ENCODE results near the gene OR10V1. TPM values are rescaled to one million over a fixed set of nuclear protein-coding genes. Genes with fewer than 3 reads are reported as not detected.

OR10V1 gene
- total and polyA plus RNA-seq, 2 donors: not detected

DNA sequence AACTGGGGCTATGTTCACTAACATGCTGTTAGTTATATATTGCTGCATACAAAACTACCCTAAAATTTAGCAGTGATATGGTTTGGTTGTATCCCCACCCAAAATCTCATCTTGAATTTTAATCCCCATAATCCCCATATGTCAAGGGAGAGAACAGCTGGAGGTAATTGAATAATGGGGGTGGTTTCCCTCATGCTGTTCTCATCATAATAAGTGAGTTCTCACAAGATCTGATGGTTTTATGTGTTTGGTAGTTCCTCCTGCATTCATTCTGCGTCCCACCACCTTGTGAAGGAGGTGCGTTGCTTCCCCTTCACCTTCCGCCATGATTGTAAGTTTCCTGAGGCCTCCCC is 34.9 kb downstream of the OR10V1 start:
- DNase-seq (ENCODE audit: low read depth in 6 of 9, low spot score in 9 of 9): no peak
- Histone ChIP-seq H3K9me3 (ENCODE audit: control insufficient read depth in 2 of 2, insufficient read depth in 1 of 2, low read length in 1 of 2) (no peaks in the 10 kb centered on the region), H3K4me1 (ENCODE audit: control insufficient read depth in 2 of 2, insufficient read depth in 2 of 2, low read length in 2 of 2) (no peaks in the 10 kb centered on the region), H3K27ac (ENCODE audit: low read depth in 1 of 2, low read length in 1 of 2) (no peak overlapping the region), H3K4me3 (ENCODE audit: low read length in 2 of 2) (no peak overlapping the region), H3K27me3 (ENCODE audit: control insufficient read depth in 2 of 2, insufficient read depth in 1 of 2, low read length in 1 of 2) (no peaks in the 10 kb centered on the region), H3K36me3 (ENCODE audit: control insufficient read depth in 2 of 2, insufficient read depth in 2 of 2, low read length in 1 of 2) (no peaks in the 10 kb centered on the region)
- WGBS: 96% methylated on average over 3 of the region's 3 CpGs

DNA sequence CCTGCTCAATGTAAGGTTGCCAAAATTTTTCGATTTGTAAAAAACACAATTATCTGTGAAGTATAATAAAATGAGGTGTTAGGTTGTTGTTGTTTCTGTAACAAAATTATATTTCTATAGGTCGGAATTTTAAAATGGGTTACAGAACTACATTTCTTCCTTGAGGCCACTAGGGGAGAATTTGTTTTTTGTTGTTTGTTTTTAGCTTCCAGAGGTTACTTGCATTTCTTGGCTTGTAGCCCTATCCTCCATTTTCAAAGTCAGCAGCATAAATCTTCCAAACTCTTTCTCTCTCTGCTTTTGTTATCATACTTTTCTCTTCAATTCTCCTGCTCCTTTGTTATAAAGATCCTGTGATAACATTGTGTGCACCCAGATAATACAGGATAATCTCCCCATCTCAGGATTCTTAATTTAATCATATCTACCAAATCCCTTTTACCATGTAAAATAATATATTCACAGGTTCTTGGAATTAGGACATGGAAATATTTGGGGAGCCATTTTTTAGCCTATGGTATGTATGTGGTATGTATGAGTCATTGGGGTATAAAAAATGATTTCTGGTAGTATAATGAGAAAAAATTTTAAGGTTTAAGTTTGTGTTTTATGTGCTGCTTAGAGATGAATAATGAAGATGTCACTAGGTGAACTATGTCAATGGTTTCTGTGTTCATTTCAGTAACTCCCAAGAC is 35.4 kb downstream of the OR10V1 start:
- H3K9me3 ChIP-seq (ENCODE audit: control insufficient read depth in 2 of 2, insufficient read depth in 1 of 2, low read length in 1 of 2): no peaks in the 10 kb centered on the region
- H3K36me3 ChIP-seq (ENCODE audit: control insufficient read depth in 2 of 2, insufficient read depth in 2 of 2, low read length in 1 of 2): no peaks in the 10 kb centered on the region
- no peak for DNase-seq (ENCODE audit: low read depth in 6 of 9, low spot score in 9 of 9)
- no peak overlapping the region for H3K27ac ChIP-seq (ENCODE audit: low read depth in 1 of 2, low read length in 1 of 2)
- no peaks in the 10 kb centered on the region for H3K4me1 ChIP-seq (ENCODE audit: control insufficient read depth in 2 of 2, insufficient read depth in 2 of 2, low read length in 2 of 2)
- WGBS: 98% methylated on average over 2 of the region's 2 CpGs
- no peaks in the 10 kb centered on the region for H3K27me3 ChIP-seq (ENCODE audit: control insufficient read depth in 2 of 2, insufficient read depth in 1 of 2, low read length in 1 of 2)
- H3K4me3 ChIP-seq (ENCODE audit: low read length in 2 of 2): no peak overlapping the region

DNA sequence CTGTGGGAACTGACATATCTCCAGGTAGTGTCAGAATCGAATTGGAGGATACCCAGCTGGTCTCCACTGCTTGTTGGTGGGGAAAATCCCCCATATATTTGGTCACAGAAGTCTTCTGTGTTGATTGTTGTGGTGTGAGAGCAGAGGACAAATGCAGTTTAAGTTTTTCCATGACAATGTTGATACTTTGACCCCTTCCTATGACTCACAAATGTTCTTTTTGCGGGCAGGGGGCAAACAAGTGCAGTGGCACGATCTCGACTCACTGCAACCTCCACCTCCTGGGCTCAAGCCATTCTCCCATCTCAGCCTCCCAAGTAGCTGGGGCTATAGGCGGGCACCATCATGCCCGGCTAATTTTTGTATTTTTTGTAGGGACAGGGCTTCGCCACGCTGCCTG is 37.4 kb downstream of the OR10V1 start:
- no peaks in the 10 kb centered on the region for H3K9me3 ChIP-seq (ENCODE audit: control insufficient read depth in 2 of 2, insufficient read depth in 1 of 2, low read length in 1 of 2)
- no peak overlapping the region for H3K4me3 ChIP-seq (ENCODE audit: low read length in 2 of 2)
- DNase-seq (ENCODE audit: low read depth in 6 of 9, low spot score in 9 of 9): no peak
- H3K36me3 ChIP-seq (ENCODE audit: control insufficient read depth in 2 of 2, insufficient read depth in 2 of 2, low read length in 1 of 2): no peaks in the 10 kb centered on the region
- no peak overlapping the region for H3K27ac ChIP-seq (ENCODE audit: low read depth in 1 of 2, low read length in 1 of 2)
- no peaks in the 10 kb centered on the region for H3K4me1 ChIP-seq (ENCODE audit: control insufficient read depth in 2 of 2, insufficient read depth in 2 of 2, low read length in 2 of 2)
- no peaks in the 10 kb centered on the region for H3K27me3 ChIP-seq (ENCODE audit: control insufficient read depth in 2 of 2, insufficient read depth in 1 of 2, low read length in 1 of 2)
- 96% methylated on average over 8 of the region's 8 CpGs for WGBS

DNA sequence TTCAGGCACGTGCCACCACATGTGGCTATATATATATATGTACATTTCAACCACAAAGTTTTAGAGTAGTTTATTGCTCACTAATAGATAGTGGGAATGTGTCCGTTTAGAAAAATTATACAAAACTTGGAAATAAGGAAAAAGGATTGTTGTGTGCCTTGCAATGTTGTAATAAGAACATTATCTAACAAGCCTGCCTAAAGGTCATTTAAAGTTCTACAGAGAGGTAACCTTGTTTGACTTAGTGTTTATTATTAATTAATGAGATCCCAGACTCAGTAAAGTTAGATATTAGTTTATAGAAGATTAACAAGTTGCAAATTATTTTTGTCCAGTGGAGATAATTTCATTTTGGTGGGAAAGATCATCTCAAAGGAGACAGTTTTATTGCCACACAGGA is 39.4 kb downstream of the OR10V1 start:
- Histone ChIP-seq H3K4me3 (ENCODE audit: low read length in 2 of 2) (no peak overlapping the region), H3K9me3 (ENCODE audit: control insufficient read depth in 2 of 2, insufficient read depth in 1 of 2, low read length in 1 of 2) (no peaks in the 10 kb centered on the region), H3K36me3 (ENCODE audit: control insufficient read depth in 2 of 2, insufficient read depth in 2 of 2, low read length in 1 of 2) (no peaks in the 10 kb centered on the region), H3K4me1 (ENCODE audit: control insufficient read depth in 2 of 2, insufficient read depth in 2 of 2, low read length in 2 of 2) (peaks cover 3 to 6% of the 10 kb centered on the region in 2 donors), H3K27me3 (ENCODE audit: control insufficient read depth in 2 of 2, insufficient read depth in 1 of 2, low read length in 1 of 2) (no peaks in the 10 kb centered on the region), H3K27ac (ENCODE audit: low read depth in 1 of 2, low read length in 1 of 2) (no peak overlapping the region)
- WGBS: 92% methylated on average over 2 of the region's 2 CpGs
- DNase-seq (ENCODE audit: low read depth in 6 of 9, low spot score in 9 of 9): no peak

DNA sequence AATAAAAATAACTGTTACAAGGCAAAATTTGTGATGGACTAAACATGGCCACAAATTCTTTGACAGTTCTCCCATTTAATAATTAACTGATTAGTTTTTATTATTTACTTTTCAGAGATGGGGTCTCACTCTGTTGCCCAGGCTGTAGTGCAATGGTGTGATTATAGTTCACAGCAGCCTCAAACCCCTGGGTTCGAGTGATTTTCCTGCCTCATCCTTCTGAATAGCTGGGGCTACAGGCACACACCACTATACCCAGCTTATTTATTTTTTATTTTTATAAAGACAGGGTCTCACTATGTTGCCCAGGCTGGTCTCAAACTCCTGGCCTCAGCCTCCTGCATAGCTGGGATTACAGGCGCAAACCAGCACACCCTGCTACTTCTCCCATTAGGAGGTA is 40.4 kb downstream of the OR10V1 start:
- no peaks in the 10 kb centered on the region for H3K9me3 ChIP-seq (ENCODE audit: control insufficient read depth in 2 of 2, insufficient read depth in 1 of 2, low read length in 1 of 2)
- H3K4me3 ChIP-seq (ENCODE audit: low read length in 2 of 2): no peak overlapping the region
- no peaks in the 10 kb centered on the region for H3K36me3 ChIP-seq (ENCODE audit: control insufficient read depth in 2 of 2, insufficient read depth in 2 of 2, low read length in 1 of 2)
- 98% methylated on average over 2 of the region's 2 CpGs for WGBS
- no peak overlapping the region for H3K27ac ChIP-seq (ENCODE audit: low read depth in 1 of 2, low read length in 1 of 2)
- H3K4me1 ChIP-seq (ENCODE audit: control insufficient read depth in 2 of 2, insufficient read depth in 2 of 2, low read length in 2 of 2): peaks cover 3 to 6% of the 10 kb centered on the region in 2 donors
- DNase-seq (ENCODE audit: low read depth in 6 of 9, low spot score in 9 of 9): no peak
- no peaks in the 10 kb centered on the region for H3K27me3 ChIP-seq (ENCODE audit: control insufficient read depth in 2 of 2, insufficient read depth in 1 of 2, low read length in 1 of 2)

DNA sequence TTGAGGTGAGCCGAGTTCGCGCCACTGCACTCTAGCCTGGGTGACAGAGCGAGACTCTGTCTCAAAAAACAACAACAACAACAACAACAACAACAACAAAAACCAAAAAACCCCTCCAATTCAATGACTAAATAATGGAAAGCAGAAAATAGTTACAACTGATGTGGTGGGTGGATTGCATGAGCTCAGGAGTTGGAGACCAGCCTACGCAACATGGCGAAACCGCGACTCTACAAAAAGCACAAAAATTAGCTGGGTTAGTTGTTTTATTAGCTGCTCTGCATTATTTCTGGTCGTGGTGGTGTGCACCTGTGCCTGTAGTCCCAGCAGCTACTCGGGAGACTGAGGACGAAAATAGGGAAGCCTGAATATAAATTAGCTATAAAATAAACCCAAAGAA is 42.2 kb downstream of the OR10V1 start:
- no peaks in the 10 kb centered on the region for H3K27me3 ChIP-seq (ENCODE audit: control insufficient read depth in 2 of 2, insufficient read depth in 1 of 2, low read length in 1 of 2)
- WGBS: 98% methylated on average over 11 of the region's 11 CpGs
- peaks cover 8 to 12% of the 10 kb centered on the region in 2 donors for H3K4me1 ChIP-seq (ENCODE audit: control insufficient read depth in 2 of 2, insufficient read depth in 2 of 2, low read length in 2 of 2)
- H3K9me3 ChIP-seq (ENCODE audit: control insufficient read depth in 2 of 2, insufficient read depth in 1 of 2, low read length in 1 of 2): no peaks in the 10 kb centered on the region
- H3K27ac ChIP-seq (ENCODE audit: low read depth in 1 of 2, low read length in 1 of 2): no peak overlapping the region
- H3K4me3 ChIP-seq (ENCODE audit: low read length in 2 of 2): no peak overlapping the region
- H3K36me3 ChIP-seq (ENCODE audit: control insufficient read depth in 2 of 2, insufficient read depth in 2 of 2, low read length in 1 of 2): peaks cover 0 to 1% of the 10 kb centered on the region in 2 donors
- no peak for DNase-seq (ENCODE audit: low read depth in 6 of 9, low spot score in 9 of 9)

DNA sequence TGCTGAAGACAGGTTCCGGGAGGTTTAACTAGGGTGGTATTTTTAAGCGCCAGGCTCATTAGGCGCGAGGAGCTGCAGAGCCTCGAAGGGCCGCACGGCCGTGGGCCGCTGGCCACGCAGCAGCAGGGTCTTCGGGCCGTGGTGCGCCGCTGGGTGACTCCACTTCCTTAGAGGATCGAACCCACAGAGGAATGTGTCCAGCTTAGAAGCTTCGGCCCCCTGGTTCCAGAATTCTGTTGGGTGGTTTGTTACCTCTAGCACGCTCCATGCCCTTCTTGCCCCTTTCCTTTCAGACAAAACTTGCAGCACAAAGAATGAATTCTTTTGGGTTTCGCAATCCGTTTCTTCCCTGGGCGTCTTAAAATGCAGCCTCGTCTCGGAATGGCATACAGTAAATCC is 44.0 kb downstream of the OR10V1 start:
- peak overlapping the region; percentile 65 to 89 for H3K4me3 ChIP-seq (ENCODE audit: low read length in 2 of 2)
- DNase-seq (ENCODE audit: low read depth in 6 of 9, low spot score in 9 of 9): peak in 1 of 9 donors; percentile 0
- H3K27me3 ChIP-seq (ENCODE audit: control insufficient read depth in 2 of 2, insufficient read depth in 1 of 2, low read length in 1 of 2): no peaks in the 10 kb centered on the region
- no peaks in the 10 kb centered on the region for H3K9me3 ChIP-seq (ENCODE audit: control insufficient read depth in 2 of 2, insufficient read depth in 1 of 2, low read length in 1 of 2)
- peaks cover 8 to 12% of the 10 kb centered on the region in 2 donors for H3K4me1 ChIP-seq (ENCODE audit: control insufficient read depth in 2 of 2, insufficient read depth in 2 of 2, low read length in 2 of 2)
- peak overlapping the region; percentile 89 to 95 for H3K27ac ChIP-seq (ENCODE audit: low read depth in 1 of 2, low read length in 1 of 2)
- 15% methylated on average over 22 of the region's 22 CpGs for WGBS
- H3K36me3 ChIP-seq (ENCODE audit: control insufficient read depth in 2 of 2, insufficient read depth in 2 of 2, low read length in 1 of 2): peaks cover 8 to 18% of the 10 kb centered on the region in 2 donors

DNA sequence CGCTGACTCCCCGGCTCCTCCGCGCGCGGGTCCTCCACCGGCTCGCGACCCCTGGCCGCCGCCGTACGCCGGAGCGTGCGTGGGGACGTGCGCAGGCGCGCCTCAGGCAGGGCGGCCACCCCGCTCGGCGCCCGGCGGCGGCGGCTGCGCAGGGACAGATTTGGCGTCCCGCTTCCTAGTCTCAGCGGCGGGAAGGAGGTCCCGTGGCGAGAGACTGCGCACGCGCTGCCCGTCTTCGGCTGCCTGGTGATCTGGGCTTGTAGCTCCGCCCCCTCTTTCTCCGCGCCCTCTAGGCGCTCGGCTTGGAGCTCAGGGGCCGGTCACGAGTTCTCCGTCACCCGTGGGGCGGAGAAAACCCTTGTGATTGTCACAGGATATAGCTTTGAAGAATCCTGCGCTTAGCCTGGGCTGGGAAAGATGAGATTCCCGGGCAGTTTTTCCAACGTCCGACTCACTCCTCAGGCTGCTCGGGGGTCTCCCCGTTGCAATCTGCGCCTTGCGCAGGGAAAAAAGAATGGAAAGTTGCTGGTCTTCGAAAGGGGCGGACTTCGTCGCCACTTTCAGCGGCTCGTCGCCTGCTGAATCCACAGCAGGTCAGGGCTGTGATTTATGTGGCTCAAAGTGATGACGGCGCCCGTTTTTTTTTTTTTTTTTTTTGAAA is 44.6 kb downstream of the OR10V1 start, which contains the start of gene PATL1:
TSS of gene PATL1 (minus strand) at position 88 of the 661 bp plus-strand sequence. CDS start 142 bp downstream, outside the sequence.
- Histone ChIP-seq H3K27me3 (ENCODE audit: control insufficient read depth in 2 of 2, insufficient read depth in 1 of 2, low read length in 1 of 2) (no peaks in the 10 kb centered on the region), H3K9me3 (ENCODE audit: control insufficient read depth in 2 of 2, insufficient read depth in 1 of 2, low read length in 1 of 2) (no peaks in the 10 kb centered on the region), H3K36me3 (ENCODE audit: control insufficient read depth in 2 of 2, insufficient read depth in 2 of 2, low read length in 1 of 2) (peaks cover 8 to 24% of the 10 kb centered on the region in 2 donors), H3K4me1 (ENCODE audit: control insufficient read depth in 2 of 2, insufficient read depth in 2 of 2, low read length in 2 of 2) (peaks cover 8 to 12% of the 10 kb centered on the region in 2 donors), H3K4me3 (ENCODE audit: low read length in 2 of 2) (peak within 1 kb of the TSS; percentile 89 to 94), H3K27ac (ENCODE audit: low read depth in 1 of 2, low read length in 1 of 2) (peak within 1 kb of the TSS; percentile 89 to 95)
- DNase-seq (ENCODE audit: low read depth in 6 of 9, low spot score in 9 of 9): peak; percentile 97 to 100 (median 99)
- WGBS: under 1% methylated on average over 68 of the region's 68 CpGs

DNA sequence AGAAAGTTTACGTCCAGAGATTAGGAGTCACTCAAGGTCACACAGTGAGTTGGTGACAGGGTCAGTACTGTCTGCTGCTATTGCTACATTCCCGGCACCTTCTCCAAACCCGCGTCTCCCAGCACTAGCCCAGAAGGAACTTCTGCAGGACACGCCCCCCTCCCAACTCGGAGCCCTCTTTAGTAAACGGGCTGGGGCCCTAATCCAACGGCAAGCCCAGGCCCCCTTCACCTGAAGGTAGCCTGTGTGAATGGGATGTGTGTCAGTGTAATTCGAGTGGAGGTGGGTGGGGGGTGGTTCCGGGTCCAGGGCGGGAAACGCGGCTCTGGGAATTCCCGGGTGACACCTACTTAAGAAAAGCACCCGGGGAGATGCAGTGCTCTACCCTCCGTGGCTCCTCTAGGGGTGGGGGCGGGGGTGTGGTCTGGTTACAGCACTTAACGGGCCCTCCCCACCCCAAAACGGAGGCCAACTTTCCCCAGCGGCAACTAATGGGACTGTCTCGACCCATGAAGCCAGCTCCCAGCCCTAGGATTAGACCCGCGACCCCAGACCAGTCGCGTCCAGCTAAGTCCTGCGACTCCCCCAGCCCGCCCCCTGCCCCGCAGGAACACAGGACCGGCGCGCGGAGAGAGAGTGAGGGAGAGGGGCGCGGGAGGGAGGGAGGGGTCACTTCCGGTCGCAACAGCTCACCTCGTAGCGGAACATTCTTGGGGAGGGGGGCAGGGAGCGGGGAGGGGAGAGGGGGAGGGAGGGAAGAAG is 45.3 kb downstream of the OR10V1 start:
- peaks cover 8 to 28% of the 10 kb centered on the region in 2 donors for H3K36me3 ChIP-seq (ENCODE audit: control insufficient read depth in 2 of 2, insufficient read depth in 2 of 2, low read length in 1 of 2)
- no peaks in the 10 kb centered on the region for H3K9me3 ChIP-seq (ENCODE audit: control insufficient read depth in 2 of 2, insufficient read depth in 1 of 2, low read length in 1 of 2)
- peaks cover 8 to 12% of the 10 kb centered on the region in 2 donors for H3K4me1 ChIP-seq (ENCODE audit: control insufficient read depth in 2 of 2, insufficient read depth in 2 of 2, low read length in 2 of 2)
- WGBS: under 1% methylated on average over 38 of the region's 39 CpGs
- no peaks in the 10 kb centered on the region for H3K27me3 ChIP-seq (ENCODE audit: control insufficient read depth in 2 of 2, insufficient read depth in 1 of 2, low read length in 1 of 2)
- peak overlapping the region; percentile 79 to 84 for H3K27ac ChIP-seq (ENCODE audit: low read depth in 1 of 2, low read length in 1 of 2)
- peak overlapping the region; percentile 89 to 94 for H3K4me3 ChIP-seq (ENCODE audit: low read length in 2 of 2)
- DNase-seq (ENCODE audit: low read depth in 6 of 9, low spot score in 9 of 9): peak in 4 of 9 donors; percentile 1 to 45 (median 12)
